ENCODE measurements around the gene HECTD1. TPM values are rescaled to one million over a fixed set of nuclear protein-coding genes. Genes with fewer than 3 reads are reported as not detected.

The HECTD1 gene
- total RNA-seq = 322 and 436 TPM in 2 replicates

DNA sequence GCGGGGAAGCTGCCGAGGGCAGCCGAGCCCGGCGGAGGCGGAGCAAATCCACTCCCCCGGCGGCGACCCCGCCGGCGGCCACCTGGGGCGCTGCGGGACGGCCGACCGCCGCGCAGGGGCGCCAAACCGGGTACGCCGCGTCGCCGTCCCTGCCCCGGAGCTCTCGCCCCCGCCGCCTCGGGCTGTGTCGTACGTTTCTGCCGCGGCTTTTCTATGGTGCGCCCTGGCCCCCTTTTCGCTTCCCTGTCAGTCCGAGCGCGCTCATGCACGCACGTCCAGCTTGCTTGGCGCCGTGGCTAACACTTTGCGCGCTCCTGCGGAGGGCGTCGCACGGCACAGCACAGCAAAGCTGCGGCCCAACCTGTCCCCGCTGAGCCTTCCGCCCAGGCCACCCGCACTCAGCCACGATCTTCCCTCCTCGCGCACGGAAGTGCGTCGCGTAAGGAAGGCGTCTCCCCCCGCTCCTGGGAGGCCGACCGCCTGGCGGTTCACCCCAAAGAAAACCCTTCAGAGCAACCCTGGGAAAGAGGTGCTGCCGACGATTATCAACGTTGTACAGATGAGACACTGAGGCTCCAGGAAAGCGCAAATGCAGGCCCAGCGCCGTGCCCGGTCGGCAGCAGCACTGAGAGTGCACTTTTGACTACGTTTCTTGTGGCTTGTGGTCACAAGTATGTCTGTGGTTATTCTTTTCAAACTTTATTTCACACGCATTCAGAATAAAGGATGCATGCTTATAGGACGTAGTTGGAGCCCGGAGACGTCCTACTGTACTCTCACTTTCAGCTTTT is at the start of gene HECTD1:
HECTD1 (minus strand) TSS at position 39 of the 791 bp plus-strand sequence. CDS start 1,857 bp downstream, outside the sequence.

Other genes with a start within 250 kb of the HECTD1 start
- 7.0 and 10.1 TPM in 2 replicates for gene AP4S1, start 182.1 kb downstream of the HECTD1 start, total RNA-seq
- gene STRN3, start 181.4 kb downstream of the HECTD1 start, total RNA-seq = 53.6 and 65.5 TPM in 2 replicates
- gene HEATR5A, start 212.8 kb upstream of the HECTD1 start, total RNA-seq = 46.8 and 53.6 TPM in 2 replicates
- gene DTD2, start 249.7 kb upstream of the HECTD1 start, total RNA-seq = 40.5 and 45.2 TPM in 2 replicates

All from smooth muscle cell of trachea (primary cell).